Stimulated activated CD4-positive, alpha-beta T cell treated with anti-CD3 and anti-CD28 coated beads, Interleukin-15, amount 100 ng/mL, for 24 hours (primary cell): ENCODE measurements around the gene CAND2.
"Not testable (repeated sequence)": the region's sequence is repeated elsewhere in the genome, so short reads cannot be mapped to it uniquely, and the experiment has no call there.

Source experiments
- DNase-seq: peaks from one replicate; pipeline ENCODE4 v3.0.0-alpha.2; 2020

CAND2 gene

GRCh38 chr3:12866836-12867235 lies 70.4 kb downstream of the CAND2 start:
- no peak for DNase-seq

- DNase-seq, result peak; percentile 79
Measured at GRCh38 chr3:12868039-12869034, 71.9 kb downstream of the CAND2 start.

- peak; percentile 59 for DNase-seq
Measured at GRCh38 chr3:12869035-12869621, 72.6 kb downstream of the CAND2 start.

- no peak for DNase-seq
Measured at GRCh38 chr3:12870942-12871341, 74.5 kb downstream of the CAND2 start.

GRCh38 chr3:12871404-12871983 lies 75.0 kb downstream of the CAND2 start:
- no peak for DNase-seq

GRCh38 chr3:12875857-12876836 lies 79.7 kb downstream of the CAND2 start:
- DNase-seq, result peak; percentile 31

GRCh38 chr3:12877040-12877439 lies 80.6 kb downstream of the CAND2 start:
- no peak for DNase-seq

GRCh38 chr3:12878141-12878574 lies 81.7 kb downstream of the CAND2 start:
- DNase-seq, result no peak

- DNase-seq, result not testable (repeated sequence)
Measured at GRCh38 chr3:12878758-12879157, 82.3 kb downstream of the CAND2 start.

- no peak for DNase-seq
Measured at GRCh38 chr3:12879191-12879815, 82.8 kb downstream of the CAND2 start.

GRCh38 chr3:12881858-12882257 lies 85.4 kb downstream of the CAND2 start:
- not testable (repeated sequence) for DNase-seq

GRCh38 chr3:12882336-12883310 lies 86.1 kb downstream of the CAND2 start:
- DNase-seq, result no peak

- no peak for DNase-seq
Measured at GRCh38 chr3:12884186-12884680, 87.8 kb downstream of the CAND2 start.
